ENCODE measurements around the gene SLC1A3. TPM values are rescaled to one million over a fixed set of nuclear protein-coding genes. Genes with fewer than 3 reads are reported as not detected.

Gene SLC1A3
- total RNA-seq, 1 experiment from 2014 or later, result 18.6 TPM

DNA sequence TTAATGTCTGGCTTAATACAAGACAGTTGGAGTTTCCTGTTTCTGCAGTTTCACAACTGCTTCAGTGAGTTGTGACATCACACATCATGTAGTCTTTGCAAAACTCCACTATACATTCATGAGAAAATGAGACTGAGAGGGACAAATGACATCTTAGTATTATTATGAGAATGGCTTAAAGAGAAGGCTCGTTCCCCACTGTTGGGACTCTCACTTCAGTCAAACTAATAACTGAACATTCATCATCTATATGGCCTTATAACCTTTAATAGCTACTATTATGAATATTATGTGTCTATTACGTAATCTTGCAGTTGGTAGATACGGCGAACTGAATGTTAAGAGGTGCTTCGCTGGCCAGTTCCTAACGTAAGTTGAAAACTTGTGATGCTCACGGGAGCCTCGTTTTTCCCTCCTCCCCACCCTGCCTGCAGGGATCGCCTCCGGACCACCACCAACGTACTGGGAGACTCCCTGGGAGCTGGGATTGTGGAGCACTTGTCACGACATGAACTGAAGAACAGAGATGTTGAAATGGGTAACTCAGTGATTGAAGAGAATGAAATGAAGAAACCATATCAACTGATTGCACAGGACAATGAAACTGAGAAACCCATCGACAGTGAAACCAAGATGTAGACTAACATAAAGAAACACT lies 79.4 kb downstream of the SLC1A3 start:
- Histone ChIP-seq H3K4me2 (ENCODE audit: insufficient read depth, insufficient read length, low read length) (no peak overlapping the region), H2BK15ac (ENCODE audit: low read depth, low read length) (no peak overlapping the region), H4K91ac (ENCODE audit: insufficient read length, low read depth, low read length) (no peak overlapping the region), H3K4ac (ENCODE audit: low read depth, low read length) (no peak overlapping the region), H3K23ac (ENCODE audit: insufficient read length, low read depth, low read length) (no peak overlapping the region), H2BK5ac (ENCODE audit: insufficient read length, low read length) (no peak overlapping the region), H3K27me3 (ENCODE audit: insufficient read depth, low read length) (no peaks in the 10 kb centered on the region), H3K79me2 (ENCODE audit: insufficient read depth, low read length) (no peaks in the 10 kb centered on the region), H3K23me2 (ENCODE audit: insufficient read length, low read depth, low read length, poor library complexity, severe bottlenecking) (peaks cover 5% of the 10 kb centered on the region), H3K9ac (ENCODE audit: extremely low read depth, insufficient read length, low read length) (no peak overlapping the region), H2AFZ (ENCODE audit: low read length) (no peak overlapping the region), H3K4me1 (ENCODE audit: insufficient read depth, low read length) (no peaks in the 10 kb centered on the region), H3K14ac (ENCODE audit: insufficient read depth, low read length) (no peak overlapping the region), H2BK20ac (ENCODE audit: low read depth, low read length, poor library complexity, severe bottlenecking) (no peak overlapping the region), H3T11ph (ENCODE audit: low read length) (no peak overlapping the region), H2BK120ac (ENCODE audit: low read depth, low read length, poor library complexity, severe bottlenecking) (no peak overlapping the region), H3K79me1 (ENCODE audit: insufficient read depth, low read depth, low read length, poor library complexity, severe bottlenecking) (no peaks in the 10 kb centered on the region), H4K5ac (ENCODE audit: insufficient read length, low read depth, low read length) (no peak overlapping the region), H4K20me1 (ENCODE audit: control insufficient read depth, insufficient read depth, insufficient read length) (no peaks in the 10 kb centered on the region), H3K18ac (ENCODE audit: insufficient read length, low read depth, low read length) (no peak overlapping the region), H2AK5ac (ENCODE audit: insufficient read length, low read length) (no peak overlapping the region), H2BK12ac (ENCODE audit: insufficient read length, low read depth, low read length) (no peak overlapping the region), H3K27ac (ENCODE audit: insufficient read length, low read depth, low read length) (no peak overlapping the region), H3K9me3 (ENCODE audit: control insufficient read depth, low read depth, low read length) (no peaks in the 10 kb centered on the region), H3K56ac (ENCODE audit: insufficient read length, low read depth, low read length) (no peak overlapping the region), H4K8ac (replicated peaks; ENCODE audit: insufficient read length, low read depth, low read length) (no peak overlapping the region)
- no peak for DNase-seq
- TF ChIP-seq, protein P1, sequence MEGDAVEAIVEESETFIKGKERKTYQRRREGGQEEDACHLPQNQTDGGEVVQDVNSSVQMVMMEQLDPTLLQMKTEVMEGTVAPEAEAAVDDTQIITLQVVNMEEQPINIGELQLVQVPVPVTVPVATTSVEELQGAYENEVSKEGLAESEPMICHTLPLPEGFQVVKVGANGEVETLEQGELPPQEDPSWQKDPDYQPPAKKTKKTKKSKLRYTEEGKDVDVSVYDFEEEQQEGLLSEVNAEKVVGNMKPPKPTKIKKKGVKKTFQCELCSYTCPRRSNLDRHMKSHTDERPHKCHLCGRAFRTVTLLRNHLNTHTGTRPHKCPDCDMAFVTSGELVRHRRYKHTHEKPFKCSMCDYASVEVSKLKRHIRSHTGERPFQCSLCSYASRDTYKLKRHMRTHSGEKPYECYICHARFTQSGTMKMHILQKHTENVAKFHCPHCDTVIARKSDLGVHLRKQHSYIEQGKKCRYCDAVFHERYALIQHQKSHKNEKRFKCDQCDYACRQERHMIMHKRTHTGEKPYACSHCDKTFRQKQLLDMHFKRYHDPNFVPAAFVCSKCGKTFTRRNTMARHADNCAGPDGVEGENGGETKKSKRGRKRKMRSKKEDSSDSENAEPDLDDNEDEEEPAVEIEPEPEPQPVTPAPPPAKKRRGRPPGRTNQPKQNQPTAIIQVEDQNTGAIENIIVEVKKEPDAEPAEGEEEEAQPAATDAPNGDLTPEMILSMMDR (conservative IDR thresholded peaks at IDR 0.05), result no peak
- Mint-ChIP-seq H3K27ac (no peak overlapping the region), H3K9me3 (no peaks in the 10 kb centered on the region), H3K27me3 (ENCODE audit: low read depth) (peaks cover 3% of the 10 kb centered on the region; the same call in 1 of the 2 replicates), H3K4me1 (peaks cover 8 to 13% of the 10 kb centered on the region in 2 experiments), H3K4me3 (no peak overlapping the region), H3K36me3 (ENCODE audit: insufficient read depth in 1 of 3, low read depth in 3 of 3) (peaks cover 0 to 8% (median 5%) of the 10 kb centered on the region in 3 experiments; a peak in 3 of 7 replicates)
- WGBS (ENCODE audit: extremely low coverage, insufficient read length, low lambda C conversion rate), result no CpG with 5 or more reads among the region's 13 CpGs

Data from H9 (cell line).